ENCODE measurements around the gene RAB8A.

DNA sequence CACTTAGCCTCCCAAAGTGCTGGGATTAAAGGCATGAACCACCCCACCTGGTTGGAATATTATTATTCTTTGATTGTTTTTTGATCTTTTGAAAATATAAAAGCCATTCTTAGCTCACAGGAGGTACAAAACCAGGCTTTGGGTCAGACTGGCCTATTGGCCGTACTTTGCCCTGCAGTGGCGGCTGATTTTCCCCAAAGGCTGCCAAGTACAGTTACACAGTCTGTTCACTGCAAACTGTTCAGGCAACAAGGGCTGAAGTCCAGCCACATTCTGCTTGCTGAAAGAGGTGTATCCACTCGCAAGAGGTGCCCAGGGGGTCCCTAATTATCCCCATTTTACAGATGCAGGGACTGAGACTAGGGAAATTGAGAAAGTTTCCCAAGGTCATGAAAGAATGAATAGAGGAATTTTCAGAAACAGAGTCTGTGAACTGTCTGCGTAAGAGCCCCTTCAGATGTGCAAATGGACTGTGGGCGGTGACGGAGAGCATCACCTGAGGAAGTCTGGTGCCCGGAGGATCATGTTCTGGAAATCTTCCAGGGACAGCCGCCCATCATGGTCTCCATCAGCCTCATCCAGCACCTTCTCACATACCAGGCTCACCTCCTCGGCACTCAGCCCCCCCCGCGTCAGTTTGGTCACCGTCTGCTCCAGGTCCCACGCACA is 52.7 kb downstream of the RAB8A start:
- TF ChIP-seq, protein P1, sequence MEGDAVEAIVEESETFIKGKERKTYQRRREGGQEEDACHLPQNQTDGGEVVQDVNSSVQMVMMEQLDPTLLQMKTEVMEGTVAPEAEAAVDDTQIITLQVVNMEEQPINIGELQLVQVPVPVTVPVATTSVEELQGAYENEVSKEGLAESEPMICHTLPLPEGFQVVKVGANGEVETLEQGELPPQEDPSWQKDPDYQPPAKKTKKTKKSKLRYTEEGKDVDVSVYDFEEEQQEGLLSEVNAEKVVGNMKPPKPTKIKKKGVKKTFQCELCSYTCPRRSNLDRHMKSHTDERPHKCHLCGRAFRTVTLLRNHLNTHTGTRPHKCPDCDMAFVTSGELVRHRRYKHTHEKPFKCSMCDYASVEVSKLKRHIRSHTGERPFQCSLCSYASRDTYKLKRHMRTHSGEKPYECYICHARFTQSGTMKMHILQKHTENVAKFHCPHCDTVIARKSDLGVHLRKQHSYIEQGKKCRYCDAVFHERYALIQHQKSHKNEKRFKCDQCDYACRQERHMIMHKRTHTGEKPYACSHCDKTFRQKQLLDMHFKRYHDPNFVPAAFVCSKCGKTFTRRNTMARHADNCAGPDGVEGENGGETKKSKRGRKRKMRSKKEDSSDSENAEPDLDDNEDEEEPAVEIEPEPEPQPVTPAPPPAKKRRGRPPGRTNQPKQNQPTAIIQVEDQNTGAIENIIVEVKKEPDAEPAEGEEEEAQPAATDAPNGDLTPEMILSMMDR (IDR thresholded peaks at IDR 0.05; ENCODE audit: control extremely low read depth in 1 of 3, insufficient read depth in 1 of 3, low read depth in 1 of 3, low read length in 3 of 3): no peak
- no peak for TF ChIP-seq JUN (IDR thresholded peaks at IDR 0.05; ENCODE audit: low read depth, low read length)
- TF ChIP-seq EP300 (IDR thresholded peaks at IDR 0.05; ENCODE audit: borderline replicate concordance in 1 of 2, low read depth in 2 of 2, low read length in 2 of 2): no peak
- TF ChIP-seq TEAD4 (IDR thresholded peaks at IDR 0.05; ENCODE audit: low read depth, low read length): no peak
- TF ChIP-seq MAFK (IDR thresholded peaks at IDR 0.05; ENCODE audit: low read depth, low read length): no peak
- no peak for TF ChIP-seq SIX5 (IDR thresholded peaks at IDR 0.05; ENCODE audit: low read depth, low read length)
- no peak for TF ChIP-seq GABPA (IDR thresholded peaks at IDR 0.05; ENCODE audit: borderline replicate concordance, insufficient read depth, low read length)
- TF ChIP-seq, protein P2, sequence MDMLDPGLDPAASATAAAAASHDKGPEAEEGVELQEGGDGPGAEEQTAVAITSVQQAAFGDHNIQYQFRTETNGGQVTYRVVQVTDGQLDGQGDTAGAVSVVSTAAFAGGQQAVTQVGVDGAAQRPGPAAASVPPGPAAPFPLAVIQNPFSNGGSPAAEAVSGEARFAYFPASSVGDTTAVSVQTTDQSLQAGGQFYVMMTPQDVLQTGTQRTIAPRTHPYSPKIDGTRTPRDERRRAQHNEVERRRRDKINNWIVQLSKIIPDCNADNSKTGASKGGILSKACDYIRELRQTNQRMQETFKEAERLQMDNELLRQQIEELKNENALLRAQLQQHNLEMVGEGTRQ (IDR thresholded peaks at IDR 0.05; ENCODE audit: low read length): no peak
- no peak for TF ChIP-seq CBX8 (IDR thresholded peaks at IDR 0.05; ENCODE audit: borderline replicate concordance, low read depth, low read length)
- no peak for TF ChIP-seq CREB1 (IDR thresholded peaks at IDR 0.05)
- TF ChIP-seq GTF2F1 (IDR thresholded peaks at IDR 0.05; ENCODE audit: borderline replicate concordance, low read depth, low read length): no peak
- no peak for TF ChIP-seq POLR2A (IDR thresholded peaks at IDR 0.05; ENCODE audit: control extremely low read depth in 1 of 2, low read depth in 2 of 2, low read length in 2 of 2)
- TF ChIP-seq, protein P3, sequence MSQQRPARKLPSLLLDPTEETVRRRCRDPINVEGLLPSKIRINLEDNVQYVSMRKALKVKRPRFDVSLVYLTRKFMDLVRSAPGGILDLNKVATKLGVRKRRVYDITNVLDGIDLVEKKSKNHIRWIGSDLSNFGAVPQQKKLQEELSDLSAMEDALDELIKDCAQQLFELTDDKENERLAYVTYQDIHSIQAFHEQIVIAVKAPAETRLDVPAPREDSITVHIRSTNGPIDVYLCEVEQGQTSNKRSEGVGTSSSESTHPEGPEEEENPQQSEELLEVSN (IDR thresholded peaks at IDR 0.05): no peak

Measured in H1 (cell line).